SK-N-SH (cell line): ENCODE results near the gene EFHB.
"Not testable (repeated sequence)": the region's sequence is repeated elsewhere in the genome, so short reads cannot be mapped to it uniquely, and the experiment has no call there.

Experiments
- CHD2 ChIP-seq: fragments of 150-350 bp; IDR thresholded peaks from 2 replicates; pipeline ENCODE4 v1.6.1; 2018; ENCODE audit warnings: low read length; ENCODE audit not compliant: partially characterized antibody
- CTCF ChIP-seq: fragments of 200-600 bp; sonication (generic); IDR thresholded peaks from 2 replicates; pipeline ENCODE4 v1.6.1; 2017; ENCODE audit warnings: antibody characterized with exemption, mild to moderate bottlenecking, moderate library complexity
- ELF1 ChIP-seq: IDR thresholded peaks from 2 replicates; pipeline ENCODE4 v1.4.0; 2012
- FOXM1 ChIP-seq: IDR thresholded peaks from 2 replicates; pipeline ENCODE4 v1.4.0; 2012; ENCODE audit warnings: low read depth, mild to moderate bottlenecking
- IRF3 ChIP-seq: fragments of 150-350 bp; IDR thresholded peaks from 2 replicates; pipeline ENCODE4 v1.6.1; 2016; ENCODE audit warnings: mild to moderate bottlenecking, low read depth, low read length
- MAX ChIP-seq: IDR thresholded peaks from 2 replicates; pipeline ENCODE4 v1.4.0; 2012; ENCODE audit warnings: low read depth
- NFIC ChIP-seq: IDR thresholded peaks from 2 replicates; pipeline ENCODE4 v1.4.0; 2012; ENCODE audit warnings: borderline replicate concordance
- POLR2AphosphoS5 ChIP-seq: IDR thresholded peaks from 2 replicates; pipeline ENCODE4 v1.6.1; 2012; ENCODE audit warnings: low read depth, low read length
- RAD21 ChIP-seq: IDR thresholded peaks from 2 replicates; pipeline ENCODE4 v1.6.1; 2012; ENCODE audit warnings: mild to moderate bottlenecking, low read length
- RCOR1 ChIP-seq: fragments of 150-350 bp; IDR thresholded peaks from 2 replicates; pipeline ENCODE4 v1.6.1; 2017; ENCODE audit warnings: antibody characterized with exemption, low read length
- REST ChIP-seq: IDR thresholded peaks from 2 replicates; pipeline ENCODE4 v1.6.1; 2012; ENCODE audit warnings: mild to moderate bottlenecking, low read depth, low read length, moderate library complexity
- RFX5 ChIP-seq: IDR thresholded peaks from 2 replicates; pipeline ENCODE4 v1.6.1; 2012; ENCODE audit warnings: mild to moderate bottlenecking, improper control_type of control experiment, low read length
- SIN3A ChIP-seq: IDR thresholded peaks from 2 replicates; pipeline ENCODE4 v1.6.1; 2012; ENCODE audit warnings: low read depth, mild to moderate bottlenecking, low read length, moderate library complexity, borderline replicate concordance
- ZBTB33 ChIP-seq: IDR thresholded peaks from 2 replicates; pipeline ENCODE4 v1.4.0; 2012; ENCODE audit warnings: low read depth, borderline replicate concordance

- TF ChIP-seq SIN3A, MAX, NFIC, CTCF, RFX5, CHD2, RCOR1, ELF1, ZBTB33, IRF3, REST, FOXM1, POLR2AphosphoS5, RAD21: not testable (repeated sequence)
Observed at GRCh38 chr3:19846609-19847008, 87.4 kb downstream of the EFHB start.
